Hippocampal formation (tissue), 2 donors: ENCODE results near the gene EMC8.
"Not testable (repeated sequence)": the region's sequence is repeated elsewhere in the genome, so short reads cannot be mapped to it uniquely, and the experiment has no call there.

Source experiments
- DNase-seq, 2 donors: peaks; one replicate each; lab custom pipeline; 2025; lab: John Stamatoyannopoulos, UW

Gene EMC8

GRCh38 chr16:85835227-85835751 lies 35.9 kb upstream of the EMC8 start:
- no peak for DNase-seq

DNA sequence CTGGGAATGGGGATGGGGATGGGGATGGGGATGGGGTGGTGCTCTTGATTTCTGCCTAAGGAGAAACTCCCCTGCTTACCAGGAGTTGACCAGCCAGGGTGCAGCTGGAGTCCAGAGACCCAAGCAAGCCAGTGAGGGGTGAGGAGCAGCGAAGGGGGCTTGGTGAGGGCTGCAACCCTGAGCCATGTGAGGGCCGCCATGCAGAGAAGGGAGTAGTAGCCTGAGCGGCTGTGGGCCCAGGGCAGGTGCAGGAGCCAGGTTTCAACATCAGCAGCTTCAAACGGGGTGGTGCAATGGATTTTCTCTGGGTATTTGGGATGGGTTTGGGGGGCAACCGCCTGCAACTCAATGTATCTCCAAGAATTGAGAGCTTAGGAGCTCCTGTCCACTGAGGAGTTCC lies 35.4 kb upstream of the EMC8 start:
- DNase-seq = no peak

DNA sequence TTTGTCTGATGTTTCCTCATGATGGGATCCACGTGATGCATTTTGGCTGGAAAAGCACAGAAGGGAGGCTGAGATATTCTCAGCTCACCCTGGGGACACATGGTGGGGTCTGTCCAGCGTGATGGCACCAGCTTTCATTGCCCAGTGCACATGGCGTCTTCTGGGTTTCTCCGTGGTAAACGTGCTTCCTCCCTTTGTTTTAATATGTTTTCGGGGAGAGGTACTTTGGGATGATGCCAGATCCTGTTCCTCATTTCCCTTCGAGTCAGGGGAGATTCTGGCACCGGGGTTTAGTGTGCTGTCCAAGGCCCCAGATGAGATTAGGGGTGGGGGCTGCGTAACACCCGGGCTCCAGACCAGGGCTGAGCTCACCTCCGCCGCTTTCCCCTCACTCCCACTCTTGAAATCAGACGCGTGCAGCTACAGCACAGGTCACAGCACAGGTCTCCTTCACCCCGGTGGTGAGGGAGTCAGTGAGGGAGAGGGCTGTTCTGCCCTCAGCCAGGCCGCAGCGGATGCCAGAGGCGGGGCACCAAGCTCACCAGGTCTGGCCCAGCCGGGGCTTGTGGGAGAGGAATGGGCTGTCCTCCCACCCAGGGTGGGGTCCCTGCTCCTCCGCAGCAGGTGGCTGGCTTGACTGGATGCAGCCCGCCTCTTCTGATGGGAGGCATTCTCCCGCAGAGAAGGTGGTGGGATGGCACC lies 34.0 kb upstream of the EMC8 start:
- no peak for DNase-seq

DNA sequence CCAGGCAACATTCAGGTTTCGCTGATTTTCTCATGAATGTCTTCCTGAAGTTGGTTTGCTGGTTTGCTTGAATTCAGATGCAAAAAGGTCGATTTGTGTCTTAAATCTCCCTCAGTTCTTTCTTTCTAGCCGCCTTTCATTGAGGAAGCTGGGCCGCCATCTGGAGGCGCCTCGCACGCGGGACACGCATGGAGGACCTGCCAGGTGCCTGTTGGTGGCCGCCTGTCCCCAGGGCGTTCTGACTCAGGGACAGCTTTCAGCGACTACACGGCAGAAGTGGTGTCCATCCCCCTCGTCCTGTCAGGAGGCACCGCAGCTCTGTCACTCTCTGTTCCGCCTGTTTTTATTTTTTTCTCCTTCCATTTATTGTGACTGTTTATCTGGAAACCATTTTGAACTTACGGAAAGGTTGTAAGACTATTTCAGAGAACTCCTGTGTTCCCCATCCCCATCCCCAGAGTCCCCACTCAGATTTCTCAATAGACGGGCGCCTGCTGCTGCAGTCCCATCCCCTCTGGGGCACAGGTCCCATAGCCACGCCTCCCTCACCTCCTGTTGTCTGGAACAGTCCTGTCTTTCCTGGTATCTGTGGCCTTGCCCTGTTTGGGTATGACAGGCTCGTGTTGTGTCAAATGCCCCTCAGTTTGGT lies 33.4 kb upstream of the EMC8 start:
- no peak for DNase-seq

DNA sequence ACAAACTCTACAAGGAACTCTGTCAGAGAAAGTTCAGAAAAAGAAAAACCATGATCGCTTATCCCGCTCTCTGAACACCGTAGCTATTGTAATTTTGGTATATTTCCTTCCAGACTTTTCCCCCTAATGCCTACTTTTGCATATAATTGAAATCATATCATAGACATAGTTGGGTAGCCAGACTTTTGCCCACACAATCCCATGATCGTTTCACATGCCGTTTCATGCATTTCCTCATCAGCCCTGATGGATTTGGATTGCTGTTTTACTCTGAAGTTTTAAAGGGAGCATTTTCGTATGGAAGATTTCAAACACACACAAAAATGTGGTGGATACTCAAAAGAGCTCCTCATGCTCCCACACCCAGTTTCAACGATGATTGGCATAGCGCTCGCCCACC lies 31.5 kb upstream of the EMC8 start:
- DNase-seq = no peak

DNA sequence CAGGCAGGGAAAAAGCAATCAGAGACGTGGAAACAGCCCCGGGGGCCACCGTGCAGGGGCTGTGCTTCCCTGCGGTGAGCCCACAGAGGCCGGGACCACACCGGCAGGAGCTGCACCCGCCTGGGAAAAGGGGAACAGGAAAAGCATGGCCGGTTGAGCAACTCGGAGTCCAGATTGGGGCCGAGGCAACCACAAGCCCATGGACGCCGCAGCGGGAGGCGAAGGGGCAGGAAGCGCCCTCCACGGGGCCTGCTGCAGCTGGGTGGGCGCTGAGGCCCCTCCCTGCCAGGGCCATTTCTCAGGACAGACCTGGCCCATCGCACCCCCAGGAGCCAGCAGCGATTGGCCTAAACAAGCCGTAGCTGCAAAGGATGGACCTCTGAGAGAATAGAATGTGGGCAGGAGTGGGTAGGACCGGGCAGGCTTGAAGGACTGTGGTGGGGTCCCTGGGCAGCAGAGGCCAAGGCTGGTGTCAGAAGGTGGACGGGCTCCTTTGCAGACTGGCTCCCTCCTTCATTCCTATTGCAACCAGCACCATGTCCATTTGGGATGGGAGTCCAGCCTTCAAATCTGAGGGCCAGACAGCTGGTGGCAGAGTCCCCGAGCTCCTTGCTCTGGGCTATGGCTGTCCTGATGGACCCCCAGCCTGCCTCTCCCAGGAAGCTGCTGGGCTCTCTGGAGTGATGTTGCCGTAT lies 30.6 kb upstream of the EMC8 start:
- peak in 1 of 2 donors; percentile 48 for DNase-seq

- no peak for DNase-seq
Observed at GRCh38 chr16:85829171-85829719, 29.9 kb upstream of the EMC8 start.

- no peak for DNase-seq
Observed at GRCh38 chr16:85828166-85828565, 28.8 kb upstream of the EMC8 start.

GRCh38 chr16:85826686-85827247 lies 27.4 kb upstream of the EMC8 start:
- no peak for DNase-seq

DNA sequence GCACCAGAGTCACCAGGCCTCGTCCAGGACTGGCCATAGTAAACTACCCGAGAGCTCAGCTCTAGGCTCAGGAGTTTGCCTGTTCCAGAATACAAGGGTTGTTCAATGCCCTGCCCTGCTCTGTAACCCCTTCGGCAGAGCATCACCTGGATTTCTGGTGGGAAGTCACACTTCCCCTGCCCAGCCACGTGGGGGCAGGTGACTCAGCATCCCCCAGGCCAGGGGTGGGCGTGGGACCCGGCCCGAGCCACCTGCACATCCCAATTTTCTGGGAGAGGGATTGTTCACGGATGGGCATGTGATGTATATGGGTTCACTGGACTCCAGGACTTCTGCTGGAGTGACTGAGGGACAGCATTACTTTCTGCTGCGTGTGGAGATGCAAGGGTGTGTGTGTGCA lies 26.0 kb upstream of the EMC8 start:
- no peak for DNase-seq

DNA sequence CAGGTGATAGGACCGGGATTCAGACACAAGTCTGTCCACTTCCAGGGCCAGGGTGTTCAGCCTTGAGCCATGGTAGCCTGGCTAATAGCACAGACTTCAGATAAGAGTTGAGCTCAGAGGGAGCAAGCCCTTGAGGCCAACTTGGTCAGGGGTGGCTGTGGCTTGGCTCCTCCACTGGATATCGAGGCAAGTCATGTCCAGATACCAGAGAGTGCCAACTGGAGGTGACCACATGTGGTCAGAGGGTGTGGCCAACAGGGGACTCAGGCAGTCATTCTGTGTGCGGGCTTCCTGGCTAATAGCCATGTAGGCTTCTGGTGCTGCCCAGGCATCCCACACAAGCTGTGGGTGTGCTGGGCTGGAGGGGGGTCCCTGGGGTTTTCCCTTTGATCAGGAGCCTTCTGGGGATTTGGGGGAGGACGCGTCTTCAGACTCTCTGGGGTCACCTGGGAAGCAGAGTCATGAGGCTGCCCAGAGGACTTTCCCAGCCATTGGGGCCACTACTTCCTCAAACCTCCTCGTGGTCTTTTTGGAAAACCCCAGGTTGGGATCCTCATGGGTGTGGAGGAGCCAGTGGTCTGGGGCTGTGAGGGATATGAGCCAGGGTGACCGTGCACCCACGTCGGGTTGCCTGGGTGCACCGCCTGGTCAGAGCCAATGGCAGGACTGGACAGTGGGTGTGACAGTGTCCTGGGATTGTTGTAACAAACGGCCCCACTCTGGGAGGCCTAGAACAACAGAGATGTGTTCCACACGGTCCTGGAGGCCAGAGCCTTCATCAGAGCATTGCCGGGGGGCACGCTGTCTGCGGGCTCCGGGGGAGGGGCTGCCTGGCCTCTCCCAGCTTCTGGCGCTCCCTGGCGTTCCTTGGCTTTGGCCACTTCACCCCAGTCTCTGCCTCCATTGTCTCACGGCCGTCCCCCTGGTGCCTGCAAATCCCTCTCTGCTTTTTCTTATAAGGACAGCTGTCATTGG lies 25.1 kb upstream of the EMC8 start:
- no peak for DNase-seq

DNA sequence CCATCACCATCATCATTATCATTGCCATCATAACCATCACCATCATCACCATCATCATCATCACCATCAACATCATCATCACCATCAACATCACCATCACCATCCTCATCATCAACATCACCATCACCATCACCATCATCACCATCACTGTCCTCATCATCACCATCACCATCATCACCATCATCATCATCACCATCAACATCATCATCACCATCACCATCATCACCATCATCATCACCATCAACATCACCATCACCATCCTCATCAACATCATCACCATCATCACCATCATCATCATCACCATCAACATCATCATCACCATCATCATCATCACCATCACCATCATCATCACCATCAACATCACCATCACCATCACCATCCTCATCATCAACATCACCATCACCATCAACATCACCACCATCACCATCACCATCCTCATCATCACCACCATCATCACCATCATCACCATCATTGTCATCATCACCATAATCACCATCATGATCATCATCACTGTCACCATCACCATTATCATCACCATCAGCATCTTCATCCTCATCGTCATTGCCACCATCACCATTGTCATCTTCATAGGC lies 24.1 kb upstream of the EMC8 start:
- no peak for DNase-seq

- no peak for DNase-seq
Observed at GRCh38 chr16:85822145-85822544, 22.8 kb upstream of the EMC8 start.

DNA sequence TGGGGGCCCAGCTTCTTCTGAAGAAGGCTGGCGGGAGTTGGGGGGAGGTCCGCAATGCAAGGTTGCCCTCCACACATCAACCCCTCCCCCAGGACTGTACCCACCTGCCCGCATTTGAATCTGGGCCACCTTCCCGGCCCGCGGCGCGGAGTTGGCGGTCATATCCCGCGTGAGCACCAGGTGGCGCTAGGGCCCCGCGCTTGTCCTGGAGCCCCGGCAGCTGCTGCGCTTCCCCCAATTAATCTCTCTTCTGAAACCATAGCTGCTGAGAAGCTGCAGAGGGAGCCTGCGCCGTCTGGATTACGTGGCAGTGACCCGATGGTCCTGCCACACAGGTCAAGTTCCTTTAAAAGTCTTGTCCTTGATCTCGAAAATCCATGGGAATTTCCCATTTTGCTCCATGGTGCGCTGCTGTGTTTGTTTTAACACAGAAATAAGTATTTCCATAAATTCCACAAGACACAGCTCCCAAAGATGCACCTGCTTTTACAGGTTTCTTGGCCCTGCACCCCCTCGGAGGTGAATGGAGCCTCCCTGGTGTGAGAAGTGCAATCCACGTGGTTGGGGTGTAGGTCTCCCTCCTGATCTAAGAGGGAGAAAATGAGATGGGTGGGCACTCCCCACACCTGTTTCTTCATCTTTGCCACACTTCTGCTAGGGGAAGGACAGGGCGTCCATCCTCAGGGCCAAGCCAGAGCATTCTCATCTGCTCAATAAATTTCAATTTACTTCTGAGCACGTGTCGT lies 22.2 kb upstream of the EMC8 start:
- DNase-seq = peak; percentile 54 to 81

DNA sequence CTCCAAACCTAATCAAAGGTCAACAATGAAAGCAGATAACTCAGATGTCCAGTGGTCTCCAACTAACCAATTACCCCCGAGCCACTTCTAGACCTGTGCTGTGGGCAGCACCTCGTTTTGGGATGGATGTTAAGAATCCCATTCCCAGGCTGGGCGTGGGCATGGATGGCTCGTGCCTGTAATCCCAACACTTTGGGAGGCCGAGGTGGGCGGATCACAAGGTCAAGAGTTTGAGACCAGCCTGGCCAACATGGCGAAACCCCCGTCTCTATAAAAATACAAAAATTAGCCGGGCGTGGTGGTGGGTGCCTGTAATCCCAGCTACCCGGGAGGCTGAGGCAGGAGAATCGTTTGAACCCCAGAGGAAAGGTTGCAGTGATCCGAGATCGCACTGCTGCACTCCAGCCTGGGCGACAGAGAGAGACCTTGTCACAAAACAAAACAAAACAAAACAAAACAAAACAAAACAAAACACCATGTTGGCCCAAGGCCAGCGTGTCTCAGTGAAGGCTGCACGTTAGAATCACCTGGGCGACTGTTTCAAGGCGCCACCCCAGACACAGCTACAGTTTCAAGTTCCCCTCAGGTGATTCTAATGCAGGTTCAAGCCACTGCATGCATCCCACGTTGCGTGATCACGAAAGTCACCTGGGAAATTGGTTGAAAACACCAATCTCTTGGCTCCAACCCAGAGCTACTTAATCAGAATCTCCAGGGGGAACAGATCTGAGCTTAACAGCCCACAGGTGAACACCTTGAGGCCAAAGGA lies 21.4 kb upstream of the EMC8 start:
- no peak for DNase-seq

- DNase-seq = no peak
Observed at GRCh38 chr16:85819771-85820170, 20.4 kb upstream of the EMC8 start.

GRCh38 chr16:85819245-85819644 lies 19.9 kb upstream of the EMC8 start:
- peak in 1 of 2 donors; percentile 52 for DNase-seq

DNA sequence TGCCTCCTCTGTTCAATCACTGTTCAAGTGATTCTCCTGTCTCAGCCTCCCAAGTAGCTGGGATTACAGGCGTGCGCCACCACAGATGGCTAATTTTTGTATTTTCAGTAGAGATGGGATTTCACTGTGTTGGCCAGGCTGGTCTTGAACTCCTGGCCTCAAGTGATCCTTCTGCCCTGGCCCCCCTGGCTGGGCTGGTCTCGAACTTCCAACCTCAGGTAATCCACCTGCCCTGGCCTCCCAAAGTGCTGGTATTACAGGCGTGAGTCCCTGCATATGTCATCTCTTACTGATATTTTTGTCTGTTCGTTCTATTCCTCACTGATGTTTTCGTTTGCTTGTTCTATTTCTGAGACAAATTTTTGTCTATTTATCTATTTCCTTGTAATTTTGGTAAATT lies 17.9 kb upstream of the EMC8 start:
- DNase-seq = not testable (repeated sequence)

GRCh38 chr16:85816159-85816558 lies 16.8 kb upstream of the EMC8 start:
- DNase-seq = no peak
